Nephron progenitor cell (in vitro differentiated cells): ENCODE data around the gene KBTBD3.

Experiments used
- DNase-seq: peaks from one replicate; pipeline ENCODE4 v3.0.0; 2021
- H3K27ac Mint-ChIP-seq: 2 replicates; pipeline ENCODE4 v1.8.0; 2021; ENCODE audit warnings: mild to moderate bottlenecking, moderate library complexity, mixed read lengths
- H3K27me3 Mint-ChIP-seq: 2 replicates; pipeline ENCODE4 v1.8.0; 2021; ENCODE audit warnings: mild to moderate bottlenecking, low read depth, mixed read lengths; ENCODE audit not compliant: poor library complexity
- H3K36me3 Mint-ChIP-seq: 2 replicates; pipeline ENCODE4 v1.8.0; 2021; ENCODE audit warnings: low read depth, mixed read lengths
- H3K4me1 Mint-ChIP-seq: 2 replicates; pipeline ENCODE4 v1.8.0; 2021; ENCODE audit warnings: mixed read lengths
- H3K4me3 Mint-ChIP-seq: 2 replicates; pipeline ENCODE4 v1.8.0; 2021; ENCODE audit warnings: mild to moderate bottlenecking, moderate library complexity, mixed read lengths
- H3K9me3 Mint-ChIP-seq: 2 replicates; pipeline ENCODE4 v1.8.0; 2021; ENCODE audit warnings: mild to moderate bottlenecking, moderate library complexity, mixed read lengths
- TF ChIP-seq, protein P1 (sequence below): fragments of 200-600 bp; sonication (generic); IDR thresholded peaks from 2 replicates; pipeline ENCODE4 v1.5.0; 2021; ENCODE audit warnings: antibody characterized with exemption

The KBTBD3 gene

DNA sequence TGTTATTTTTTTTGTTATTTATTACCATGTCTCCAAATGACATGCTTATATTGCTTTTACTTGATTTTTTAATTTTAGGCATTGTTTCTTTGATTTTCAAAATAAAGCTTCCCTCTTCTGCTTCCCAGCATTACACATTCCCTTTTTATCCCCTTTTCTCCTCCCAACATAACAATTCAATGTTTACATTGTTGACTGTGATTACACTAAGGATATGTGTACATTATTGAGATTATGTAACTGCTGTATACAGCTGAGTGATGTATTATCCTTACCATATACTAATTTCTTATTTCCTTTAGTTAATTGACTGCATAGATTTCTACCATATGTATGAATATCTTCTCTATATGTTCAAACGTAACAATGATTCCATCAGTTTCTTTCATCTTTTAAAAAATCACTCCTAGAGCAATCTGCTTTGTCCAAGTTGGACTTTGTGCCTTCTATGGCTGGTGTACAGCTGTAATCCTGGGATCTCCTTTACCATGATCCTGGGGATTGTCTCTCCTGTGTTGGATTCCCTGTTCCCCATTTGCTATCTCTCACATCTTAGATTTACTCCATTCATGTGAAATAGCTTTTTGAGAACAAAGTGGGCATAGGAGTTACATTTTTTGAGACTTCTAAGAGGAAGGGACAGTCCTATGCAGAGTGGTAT lies 21.9 kb upstream of the KBTBD3 start:
- Mint-ChIP-seq H3K9me3 (no peaks in the 10 kb centered on the region), H3K4me3 (no peak overlapping the region), H3K27ac (peak overlapping the region; percentile 23), H3K27me3 (peaks cover 3% of the 10 kb centered on the region), H3K36me3 (peaks cover 51% of the 10 kb centered on the region), H3K4me1 (no peaks in the 10 kb centered on the region)
- no peak for DNase-seq
- TF ChIP-seq, protein P1, sequence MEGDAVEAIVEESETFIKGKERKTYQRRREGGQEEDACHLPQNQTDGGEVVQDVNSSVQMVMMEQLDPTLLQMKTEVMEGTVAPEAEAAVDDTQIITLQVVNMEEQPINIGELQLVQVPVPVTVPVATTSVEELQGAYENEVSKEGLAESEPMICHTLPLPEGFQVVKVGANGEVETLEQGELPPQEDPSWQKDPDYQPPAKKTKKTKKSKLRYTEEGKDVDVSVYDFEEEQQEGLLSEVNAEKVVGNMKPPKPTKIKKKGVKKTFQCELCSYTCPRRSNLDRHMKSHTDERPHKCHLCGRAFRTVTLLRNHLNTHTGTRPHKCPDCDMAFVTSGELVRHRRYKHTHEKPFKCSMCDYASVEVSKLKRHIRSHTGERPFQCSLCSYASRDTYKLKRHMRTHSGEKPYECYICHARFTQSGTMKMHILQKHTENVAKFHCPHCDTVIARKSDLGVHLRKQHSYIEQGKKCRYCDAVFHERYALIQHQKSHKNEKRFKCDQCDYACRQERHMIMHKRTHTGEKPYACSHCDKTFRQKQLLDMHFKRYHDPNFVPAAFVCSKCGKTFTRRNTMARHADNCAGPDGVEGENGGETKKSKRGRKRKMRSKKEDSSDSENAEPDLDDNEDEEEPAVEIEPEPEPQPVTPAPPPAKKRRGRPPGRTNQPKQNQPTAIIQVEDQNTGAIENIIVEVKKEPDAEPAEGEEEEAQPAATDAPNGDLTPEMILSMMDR, result no peak

DNA sequence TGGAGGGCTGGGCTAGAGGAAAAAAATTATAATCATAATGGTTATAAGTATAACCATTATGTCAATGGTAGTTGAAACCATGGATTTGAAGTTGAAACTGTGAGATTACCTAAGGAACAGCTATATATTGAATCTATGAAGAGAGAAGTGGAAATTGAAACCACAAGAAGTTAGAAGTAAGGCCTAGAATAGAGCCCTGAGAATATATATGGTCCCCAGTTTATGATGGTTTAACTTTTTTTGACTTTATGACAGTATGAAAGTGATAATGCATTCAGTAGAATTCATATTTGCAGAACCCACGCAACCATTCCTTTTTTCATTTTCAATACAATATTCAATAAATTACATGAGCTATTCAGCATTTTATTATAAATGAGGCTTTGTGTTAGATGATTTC lies 15.3 kb upstream of the KBTBD3 start:
- H3K4me3 Mint-ChIP-seq, result no peak overlapping the region
- H3K9me3 Mint-ChIP-seq, result no peaks in the 10 kb centered on the region
- H3K4me1 Mint-ChIP-seq, result peaks cover 15% of the 10 kb centered on the region
- H3K27ac Mint-ChIP-seq, result no peak overlapping the region
- DNase-seq, result no peak
- H3K27me3 Mint-ChIP-seq, result no peaks in the 10 kb centered on the region
- TF ChIP-seq, protein P1, result no peak
- peaks cover 63% of the 10 kb centered on the region for H3K36me3 Mint-ChIP-seq

DNA sequence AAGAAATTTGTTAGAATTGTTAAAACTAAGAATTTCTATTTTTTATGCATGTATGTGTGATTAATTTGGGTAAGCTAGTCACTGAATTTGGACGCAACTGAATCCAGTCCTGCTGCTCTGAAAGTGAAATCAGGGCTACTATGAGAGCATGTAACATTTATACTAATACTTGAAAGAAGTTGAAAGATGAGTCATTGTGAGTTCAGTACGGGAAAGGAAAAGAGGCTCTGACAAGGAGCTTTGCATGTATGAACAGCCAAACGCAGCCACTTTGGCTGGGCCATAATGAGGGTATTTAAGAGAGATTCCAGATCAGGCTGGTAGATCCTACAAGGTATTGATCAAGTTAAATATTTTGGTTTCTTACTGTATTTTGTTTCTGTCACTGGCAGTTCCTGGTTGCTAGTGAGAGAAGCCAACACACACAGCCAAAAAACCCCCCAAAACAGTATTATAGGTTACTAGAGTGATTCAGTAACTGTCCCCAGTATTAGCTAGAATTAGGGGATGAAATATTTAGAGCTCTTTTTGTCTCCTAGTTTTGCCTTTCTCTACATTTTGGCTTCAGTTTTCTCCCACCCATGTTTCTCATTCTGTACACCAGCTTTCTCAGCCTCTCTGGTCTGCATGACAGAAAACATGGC lies 14.5 kb upstream of the KBTBD3 start:
- TF ChIP-seq, protein P1, result no peak
- Mint-ChIP-seq H3K36me3 (peaks cover 60% of the 10 kb centered on the region), H3K27ac (no peak overlapping the region), H3K9me3 (no peaks in the 10 kb centered on the region), H3K4me3 (no peak overlapping the region), H3K27me3 (no peaks in the 10 kb centered on the region), H3K4me1 (peaks cover 20% of the 10 kb centered on the region)
- DNase-seq, result no peak

DNA sequence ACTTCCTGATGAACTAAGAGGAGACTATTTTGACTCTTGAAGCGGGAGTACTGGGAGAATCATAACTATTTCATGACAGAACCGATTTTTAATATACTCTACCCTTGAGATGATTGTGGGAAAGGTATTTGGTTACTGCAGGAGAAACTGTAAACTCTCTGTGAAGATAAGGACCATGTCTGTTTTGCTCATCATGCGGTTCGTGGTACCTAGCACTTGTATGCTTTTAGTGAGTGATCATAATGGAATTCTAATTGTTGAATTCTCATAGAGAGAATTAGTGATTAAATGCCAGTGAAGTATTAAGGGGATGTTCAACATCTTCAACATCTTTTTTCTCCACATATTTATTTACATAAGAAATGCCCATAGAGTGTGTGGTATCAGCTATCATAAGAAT lies 11.7 kb upstream of the KBTBD3 start:
- Mint-ChIP-seq H3K27ac (no peak overlapping the region), H3K36me3 (peaks cover 62% of the 10 kb centered on the region), H3K9me3 (no peaks in the 10 kb centered on the region), H3K27me3 (no peaks in the 10 kb centered on the region), H3K4me3 (no peak overlapping the region), H3K4me1 (peaks cover 27% of the 10 kb centered on the region)
- no peak for DNase-seq
- TF ChIP-seq, protein P1, result no peak

DNA sequence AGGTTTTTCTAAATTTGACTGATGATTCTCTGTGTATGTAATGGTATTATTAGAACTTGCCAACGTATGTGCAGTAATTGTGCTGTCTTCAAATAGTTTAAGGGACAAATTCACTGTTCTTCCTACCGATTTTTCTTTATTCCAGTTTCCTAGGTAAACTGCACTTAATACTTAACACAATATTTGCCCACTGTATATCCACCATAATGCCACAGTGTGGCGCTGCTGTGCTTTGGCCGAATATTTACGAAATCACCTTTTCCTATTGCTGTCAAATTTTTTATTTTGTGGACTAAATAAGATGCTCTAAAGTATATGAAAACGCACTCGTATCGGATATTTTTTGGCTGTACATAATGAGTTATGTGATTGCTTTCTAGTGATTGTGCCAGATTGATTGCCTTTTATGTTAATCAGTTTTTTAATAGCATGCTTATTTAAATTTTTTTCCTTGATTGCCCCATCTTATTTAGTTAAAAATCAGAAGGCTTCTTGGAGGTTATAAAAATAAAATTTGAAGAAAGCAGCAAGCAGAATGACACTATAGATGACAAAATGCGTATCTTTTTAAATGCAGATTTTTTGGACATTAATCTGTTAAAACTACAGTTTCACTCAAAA lies 10.8 kb upstream of the KBTBD3 start:
- H3K9me3 Mint-ChIP-seq, result no peaks in the 10 kb centered on the region
- H3K4me1 Mint-ChIP-seq, result peaks cover 27% of the 10 kb centered on the region
- no peak overlapping the region for H3K27ac Mint-ChIP-seq
- peak; percentile 44 for DNase-seq
- peaks cover 63% of the 10 kb centered on the region for H3K36me3 Mint-ChIP-seq
- H3K4me3 Mint-ChIP-seq, result no peak overlapping the region
- no peaks in the 10 kb centered on the region for H3K27me3 Mint-ChIP-seq
- TF ChIP-seq, protein P1, result peak; percentile 94
